Activated naive CD8-positive, alpha-beta T cell treated with anti-CD3 and anti-CD28 coated beads for 36 hours (primary cell): Measurements from ENCODE around the gene DHRS12. TPM values are rescaled to one million over a fixed set of nuclear protein-coding genes. Genes with fewer than 3 reads are reported as not detected.

Experiments
- DNase-seq: peaks from one replicate; pipeline ENCODE4 v3.0.0; 2021
- H3K27ac Mint-ChIP-seq: one replicate; pipeline ENCODE4 v1.8.0; 2022; ENCODE audit warnings: mild to moderate bottlenecking, moderate library complexity, mixed read lengths
- H3K27me3 Mint-ChIP-seq: one replicate; pipeline ENCODE4 v1.8.0; 2022; ENCODE audit warnings: mild to moderate bottlenecking, mixed read lengths
- H3K36me3 Mint-ChIP-seq: one replicate; pipeline ENCODE4 v1.8.0; 2021; ENCODE audit warnings: mild to moderate bottlenecking, mixed read lengths
- H3K4me1 Mint-ChIP-seq: one replicate; pipeline ENCODE4 v1.8.0; 2021; ENCODE audit warnings: mixed read lengths
- H3K4me3 Mint-ChIP-seq: one replicate; pipeline ENCODE4 v1.8.0; 2022; ENCODE audit warnings: mild to moderate bottlenecking, moderate library complexity, mixed read lengths
- H3K9me3 Mint-ChIP-seq: one replicate; pipeline ENCODE4 v1.8.0; 2022; ENCODE audit warnings: mixed read lengths
- total RNA-seq, 2 experiments: library from RNA; stranded (reverse); gene quantifications; one replicate each; pipeline ENCODE4 v1.2.3, GENCODE V29; 2021

DHRS12 gene
- total RNA-seq: 1 to 10 TPM; 9.7 to 9.9 TPM

GRCh38 chr13:51803422-51804294 lies at the start of gene DHRS12:
Gene DHRS12 (minus strand): TSS chr13:51804163. CDS start chr13:51799659, 4,504 bp downstream.
- no peaks in the 10 kb centered on the region for H3K27me3 Mint-ChIP-seq
- peak; percentile 88 for DNase-seq
- H3K36me3 Mint-ChIP-seq: peaks cover 30% of the 10 kb centered on the region
- H3K27ac Mint-ChIP-seq: peak within 1 kb of the TSS; percentile 99
- peaks cover under 1% of the 10 kb centered on the region for H3K9me3 Mint-ChIP-seq
- peaks cover 53% of the 10 kb centered on the region for H3K4me1 Mint-ChIP-seq
- H3K4me3 Mint-ChIP-seq: peak within 1 kb of the TSS; percentile 95

DNA sequence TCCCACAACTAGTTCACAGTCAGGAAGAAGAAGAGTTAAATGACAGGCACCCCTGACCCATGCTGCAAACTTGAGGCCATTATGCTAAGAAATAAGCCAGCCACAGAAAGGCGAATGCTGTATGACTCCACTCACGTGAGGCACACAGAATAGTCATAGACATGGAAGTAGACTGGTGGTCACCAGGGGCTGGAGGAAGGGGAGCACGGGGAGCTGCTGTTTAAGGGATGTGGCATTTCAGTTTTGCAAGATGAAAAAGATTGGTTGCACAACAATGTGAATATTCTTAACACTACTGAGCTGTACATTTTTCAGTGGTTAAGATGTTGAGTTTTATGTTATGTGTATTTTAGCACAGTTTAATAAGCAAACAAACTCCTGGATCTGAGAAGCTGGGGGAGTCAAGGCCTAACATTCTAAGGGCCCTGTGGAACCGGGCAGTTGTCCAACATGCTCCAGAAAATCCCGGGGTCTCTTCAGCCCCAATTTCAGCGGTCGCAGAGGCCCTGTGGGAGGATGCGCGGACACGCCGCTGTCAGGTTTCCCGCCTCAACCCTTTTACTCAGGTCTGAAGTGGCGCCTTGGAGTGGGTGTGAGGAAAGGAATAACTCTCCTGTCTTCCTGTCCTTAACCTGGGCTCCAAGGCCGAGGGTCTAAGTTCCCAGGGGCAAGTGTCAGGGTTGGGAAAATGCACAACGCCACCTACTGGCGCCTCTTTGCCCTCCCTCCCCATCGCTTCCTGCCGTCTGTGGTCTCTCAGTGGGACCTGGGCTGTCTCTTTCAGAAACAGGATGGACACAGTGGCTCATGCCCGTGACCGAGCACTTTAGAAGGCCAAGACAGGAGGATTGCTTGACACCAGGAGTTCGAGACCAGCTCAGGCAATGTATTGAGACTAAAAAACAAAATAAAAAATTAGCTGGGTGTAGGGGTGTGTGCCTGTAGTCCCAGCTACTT lies 45.5 kb upstream of the DHRS12 start:
- Mint-ChIP-seq H3K9me3 (no peaks in the 10 kb centered on the region), H3K27me3 (peaks cover 10% of the 10 kb centered on the region), H3K36me3 (no peaks in the 10 kb centered on the region), H3K27ac (no peak overlapping the region), H3K4me3 (no peak overlapping the region), H3K4me1 (peaks cover 17% of the 10 kb centered on the region)
- DNase-seq: peak; percentile 24

DNA sequence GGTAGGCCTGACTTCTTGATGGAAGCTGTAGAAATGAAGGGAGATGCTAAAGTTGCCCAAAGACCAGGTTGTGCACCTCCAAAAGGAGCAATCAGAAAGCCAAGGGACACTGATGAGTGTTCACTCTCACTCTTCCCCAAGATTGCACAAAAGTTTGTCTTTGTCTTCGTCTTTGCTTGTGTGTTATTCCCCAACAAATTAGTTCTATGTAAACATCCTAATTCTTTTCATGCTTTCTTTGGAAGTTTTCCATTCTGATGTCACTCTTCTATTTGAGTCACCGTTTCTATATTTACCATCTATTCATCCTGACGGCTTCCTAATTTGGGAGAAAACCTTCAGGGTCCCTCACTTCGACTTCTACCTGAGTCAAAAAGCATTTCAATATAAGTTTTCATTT lies 44.7 kb upstream of the DHRS12 start:
- no peak overlapping the region for H3K27ac Mint-ChIP-seq
- H3K27me3 Mint-ChIP-seq: peaks cover 9% of the 10 kb centered on the region
- no peak for DNase-seq
- no peaks in the 10 kb centered on the region for H3K9me3 Mint-ChIP-seq
- H3K36me3 Mint-ChIP-seq: no peaks in the 10 kb centered on the region
- peaks cover 19% of the 10 kb centered on the region for H3K4me1 Mint-ChIP-seq
- no peak overlapping the region for H3K4me3 Mint-ChIP-seq

DNA sequence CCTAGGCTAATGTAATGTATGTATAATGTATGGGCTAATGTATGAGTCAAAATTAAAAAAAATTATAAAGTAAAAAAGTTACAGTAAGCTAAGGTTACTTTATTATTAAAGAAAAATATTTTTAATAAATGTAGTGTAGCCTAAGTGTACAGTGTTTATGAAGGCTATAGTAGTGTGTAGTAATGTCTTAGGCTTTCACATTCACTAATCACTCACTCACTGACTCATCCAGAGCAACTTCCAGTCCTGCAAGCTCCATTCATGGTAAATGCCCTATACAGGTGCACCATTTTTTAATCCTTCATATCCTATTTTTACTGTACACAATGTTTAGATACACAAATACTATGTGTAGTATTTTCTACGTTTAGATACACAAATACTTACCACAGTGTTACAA lies 42.8 kb upstream of the DHRS12 start:
- peaks cover 19% of the 10 kb centered on the region for H3K4me1 Mint-ChIP-seq
- H3K27me3 Mint-ChIP-seq: peaks cover 9% of the 10 kb centered on the region
- no peaks in the 10 kb centered on the region for H3K36me3 Mint-ChIP-seq
- H3K27ac Mint-ChIP-seq: no peak overlapping the region
- DNase-seq: no peak
- no peaks in the 10 kb centered on the region for H3K9me3 Mint-ChIP-seq
- no peak overlapping the region for H3K4me3 Mint-ChIP-seq

DNA sequence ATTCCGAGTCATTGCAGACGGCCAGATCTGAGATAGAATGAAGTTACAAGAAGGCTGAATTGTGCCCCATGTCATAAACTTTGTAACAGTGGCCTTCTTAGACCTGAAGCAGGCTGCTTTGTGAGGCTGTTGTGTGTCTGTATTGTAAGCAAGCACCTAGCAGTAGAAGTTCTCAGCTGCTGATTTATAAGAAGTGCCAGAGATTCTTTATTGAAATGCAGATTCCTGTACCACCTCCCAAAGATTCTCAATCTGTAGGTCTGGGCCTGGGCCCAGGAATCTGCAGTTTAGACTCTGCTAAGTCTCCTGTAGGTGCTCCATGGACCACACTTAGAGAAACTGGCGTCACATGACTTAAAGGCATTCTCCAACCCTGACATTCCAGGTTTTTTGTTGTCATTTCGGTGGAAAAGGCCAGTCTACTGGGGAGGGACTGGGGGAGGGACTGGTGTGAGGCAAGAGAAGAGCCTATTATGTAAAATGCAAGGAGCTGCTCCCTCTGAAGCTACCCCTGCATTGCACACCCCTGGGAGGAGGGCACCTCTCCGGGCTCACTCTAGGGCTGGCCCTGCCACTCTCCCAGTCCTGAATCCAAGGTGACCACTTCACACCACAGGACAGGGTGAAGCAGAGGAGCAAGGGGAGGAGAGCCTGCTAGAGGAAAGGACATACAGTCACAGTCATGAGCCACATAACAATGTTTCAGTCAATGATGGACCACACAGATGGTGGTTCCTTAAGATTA lies 41.8 kb upstream of the DHRS12 start:
- Mint-ChIP-seq H3K27ac (no peak overlapping the region), H3K4me1 (peaks cover 19% of the 10 kb centered on the region), H3K27me3 (peaks cover 9% of the 10 kb centered on the region), H3K4me3 (no peak overlapping the region), H3K36me3 (no peaks in the 10 kb centered on the region), H3K9me3 (no peaks in the 10 kb centered on the region)
- no peak for DNase-seq

- H3K36me3 Mint-ChIP-seq: no peaks in the 10 kb centered on the region
- H3K4me1 Mint-ChIP-seq: peaks cover 19% of the 10 kb centered on the region
- H3K4me3 Mint-ChIP-seq: peak within 1 kb of the TSS; percentile 75
- peak; percentile 70 for DNase-seq
- no peaks in the 10 kb centered on the region for H3K9me3 Mint-ChIP-seq
- H3K27me3 Mint-ChIP-seq: peaks cover 9% of the 10 kb centered on the region
- H3K27ac Mint-ChIP-seq: peak within 1 kb of the TSS; percentile 61
These were observed 41.1 kb upstream of the DHRS12 start, which contains the start of gene TMEM272 for GRCh38 chr13:51844862-51845573. Gene TMEM272 (minus strand): TSS chr13:51845177. CDS start chr13:51838530, 6,647 bp downstream.

GRCh38 chr13:51843529-51843928 lies 39.6 kb upstream of the DHRS12 start:
- no peaks in the 10 kb centered on the region for H3K9me3 Mint-ChIP-seq
- no peak overlapping the region for H3K27ac Mint-ChIP-seq
- H3K4me3 Mint-ChIP-seq: no peak overlapping the region
- H3K27me3 Mint-ChIP-seq: peaks cover 9% of the 10 kb centered on the region
- H3K4me1 Mint-ChIP-seq: peaks cover 16% of the 10 kb centered on the region
- no peaks in the 10 kb centered on the region for H3K36me3 Mint-ChIP-seq
- no peak for DNase-seq

- Mint-ChIP-seq H3K4me3 (no peak overlapping the region), H3K9me3 (no peaks in the 10 kb centered on the region), H3K36me3 (no peaks in the 10 kb centered on the region), H3K4me1 (peaks cover 34% of the 10 kb centered on the region), H3K27me3 (peaks cover 9% of the 10 kb centered on the region), H3K27ac (no peak overlapping the region)
- no peak for DNase-seq
These were observed 37.8 kb upstream of the DHRS12 start for GRCh38 chr13:51841732-51842131.

DNA sequence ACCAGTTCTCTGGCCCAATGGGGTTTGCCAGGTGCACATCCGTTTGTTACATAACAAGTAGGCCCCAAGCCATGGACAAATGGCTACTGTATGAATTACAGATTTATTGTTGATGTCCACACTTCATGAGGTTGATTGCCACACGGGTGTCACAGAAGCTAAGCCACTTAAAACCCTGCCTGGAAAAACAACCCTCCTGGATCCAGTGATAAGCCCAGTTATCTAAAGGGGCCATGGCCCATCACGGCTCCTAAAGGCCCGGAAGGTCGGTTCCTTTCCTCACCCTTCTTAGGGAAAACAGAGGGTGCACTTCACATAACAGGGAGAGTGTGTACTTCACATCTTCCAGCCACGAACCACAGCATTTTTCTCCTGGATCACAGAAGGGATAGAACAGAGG lies 37.0 kb upstream of the DHRS12 start:
- DNase-seq: no peak
- no peaks in the 10 kb centered on the region for H3K9me3 Mint-ChIP-seq
- no peaks in the 10 kb centered on the region for H3K36me3 Mint-ChIP-seq
- peaks cover 9% of the 10 kb centered on the region for H3K27me3 Mint-ChIP-seq
- H3K4me3 Mint-ChIP-seq: no peak overlapping the region
- no peak overlapping the region for H3K27ac Mint-ChIP-seq
- H3K4me1 Mint-ChIP-seq: peaks cover 38% of the 10 kb centered on the region

DNA sequence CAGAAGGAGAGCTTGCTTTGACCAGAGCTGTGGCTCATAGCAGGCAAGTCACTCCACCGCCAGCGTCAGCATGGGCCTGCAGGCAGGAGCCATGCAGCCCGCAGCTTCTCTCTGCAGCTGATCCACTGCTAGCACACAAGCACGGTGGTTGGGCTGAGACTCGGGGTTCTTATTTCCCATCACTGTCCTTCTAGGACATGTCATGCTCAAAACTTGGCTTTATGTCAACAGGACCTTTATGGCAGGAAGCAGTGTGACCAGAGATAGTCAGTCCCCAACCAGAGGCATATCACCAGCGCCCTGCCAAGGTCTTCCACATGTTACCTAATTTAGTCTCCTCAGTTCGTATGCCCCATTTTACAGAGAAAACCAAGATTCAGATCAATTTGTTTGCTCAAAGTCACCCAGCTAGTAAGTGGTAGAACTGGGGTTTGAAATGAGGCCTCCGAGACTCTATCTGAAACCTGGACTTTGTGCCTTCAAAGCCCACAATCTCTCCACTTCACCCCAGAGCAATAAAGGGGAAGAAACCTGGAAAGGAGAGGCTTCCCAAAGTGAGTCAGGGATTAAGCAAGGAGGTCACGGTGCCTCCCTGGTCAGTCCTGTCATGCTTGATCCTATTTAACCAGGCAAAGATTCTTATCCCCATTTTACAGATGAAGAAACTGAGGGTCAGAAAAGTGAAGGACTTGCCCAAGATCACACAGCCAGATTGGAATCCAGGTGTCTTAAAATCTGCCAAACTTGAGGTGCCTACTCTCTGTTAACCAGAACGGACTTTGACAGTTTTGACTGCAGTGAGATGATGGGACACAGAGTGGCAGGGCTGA lies 36.0 kb upstream of the DHRS12 start:
- Mint-ChIP-seq H3K27ac (no peak overlapping the region), H3K36me3 (no peaks in the 10 kb centered on the region), H3K27me3 (peaks cover 7% of the 10 kb centered on the region), H3K9me3 (no peaks in the 10 kb centered on the region), H3K4me1 (peaks cover 34% of the 10 kb centered on the region), H3K4me3 (no peak overlapping the region)
- DNase-seq: no peak

DNA sequence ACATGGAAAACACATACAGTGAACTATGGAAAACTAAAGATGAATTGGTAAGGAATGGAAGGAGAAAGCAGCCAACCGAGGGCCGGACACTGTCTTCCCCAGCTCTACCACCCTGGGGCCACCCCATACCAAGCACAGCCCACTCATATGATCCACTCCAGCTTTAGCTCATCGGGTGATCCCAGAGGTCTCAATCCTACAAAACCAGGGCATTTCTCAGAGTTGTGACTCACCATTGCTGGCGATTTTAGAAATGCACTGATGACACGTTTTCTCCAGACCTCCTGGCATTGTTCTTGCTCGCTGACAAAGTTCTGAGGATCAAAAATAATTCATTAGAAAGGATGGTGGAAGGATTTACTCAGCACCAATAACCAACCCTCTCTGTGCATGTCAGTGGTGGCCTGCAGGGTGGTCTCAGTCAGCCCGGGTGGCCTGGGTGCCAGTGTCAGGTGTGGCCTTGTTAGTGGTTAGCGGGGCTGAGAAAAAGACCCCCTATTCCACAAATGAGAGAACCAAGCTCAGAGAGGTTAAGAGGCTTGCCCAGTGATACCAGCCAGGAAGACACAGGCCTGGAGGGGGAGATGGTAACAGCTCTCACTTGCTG lies 34.4 kb upstream of the DHRS12 start:
- Mint-ChIP-seq H3K27ac (peak overlapping the region; percentile 26), H3K27me3 (no peaks in the 10 kb centered on the region), H3K4me1 (peaks cover 30% of the 10 kb centered on the region), H3K36me3 (no peaks in the 10 kb centered on the region), H3K4me3 (no peak overlapping the region), H3K9me3 (no peaks in the 10 kb centered on the region)
- no peak for DNase-seq

DNA sequence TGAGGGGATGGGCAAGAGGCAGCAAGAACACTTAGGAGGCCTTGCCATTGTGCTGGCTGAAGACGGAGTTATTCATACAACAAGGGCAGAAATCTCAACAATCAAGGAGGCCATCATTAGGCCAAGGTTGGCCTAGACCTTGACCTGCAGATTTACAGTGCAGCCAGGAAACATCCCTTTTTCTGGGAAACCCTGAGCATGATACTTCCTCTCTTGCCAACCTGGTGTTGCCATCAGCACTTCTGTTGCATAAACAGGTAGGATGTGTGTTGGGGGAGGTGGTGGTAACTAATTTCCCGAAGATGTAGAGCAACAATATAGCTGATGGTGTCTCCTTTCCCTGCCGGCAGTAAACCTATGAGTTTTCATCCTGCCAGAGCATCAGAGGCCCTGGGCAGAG lies 33.1 kb upstream of the DHRS12 start:
- Mint-ChIP-seq H3K9me3 (no peaks in the 10 kb centered on the region), H3K4me1 (peaks cover 35% of the 10 kb centered on the region), H3K36me3 (no peaks in the 10 kb centered on the region), H3K27ac (no peak overlapping the region), H3K27me3 (no peaks in the 10 kb centered on the region), H3K4me3 (no peak overlapping the region)
- DNase-seq: no peak

- no peak for DNase-seq
- Mint-ChIP-seq H3K9me3 (no peaks in the 10 kb centered on the region), H3K27me3 (no peaks in the 10 kb centered on the region), H3K4me1 (peaks cover 46% of the 10 kb centered on the region), H3K27ac (no peak overlapping the region), H3K4me3 (no peak overlapping the region), H3K36me3 (no peaks in the 10 kb centered on the region)
These were observed 30.7 kb upstream of the DHRS12 start for GRCh38 chr13:51834581-51835171.
